Fibroblast of skin of abdomen (primary cell): Measurements from ENCODE around the gene DRP2. TPM values are rescaled to one million over a fixed set of nuclear protein-coding genes. Genes with fewer than 3 reads are reported as not detected.
"Not testable (repeated sequence)": the region's sequence is repeated elsewhere in the genome, so short reads cannot be mapped to it uniquely, and the experiment has no call there.

Experiments
- DNase-seq: peaks from one replicate; pipeline ENCODE4 v3.0.0-alpha.2; 2013
- polyA plus RNA-seq, 2 experiments: library from polyadenylated mRNA; unstranded; fragments of 120-200 nt; gene quantifications; one replicate each; pipeline ENCODE4 v1.2.1, GENCODE V29; 2013; ENCODE audit not compliant: insufficient read length in 2 of 2

DRP2 gene
- polyA plus RNA-seq (2013, experiment 1 of 2; ENCODE audit: insufficient read length): 5.8 TPM
- 5.9 TPM for polyA plus RNA-seq (2013, experiment 2 of 2; ENCODE audit: insufficient read length)

- DNase-seq: peak; percentile 40
These were observed at the start of gene DRP2 for GRCh38 chrX:101219116-101219863. TSS of gene DRP2 (plus strand) at chrX:101219786. CDS start at chrX:101231648, 11,862 bp downstream.

DNA sequence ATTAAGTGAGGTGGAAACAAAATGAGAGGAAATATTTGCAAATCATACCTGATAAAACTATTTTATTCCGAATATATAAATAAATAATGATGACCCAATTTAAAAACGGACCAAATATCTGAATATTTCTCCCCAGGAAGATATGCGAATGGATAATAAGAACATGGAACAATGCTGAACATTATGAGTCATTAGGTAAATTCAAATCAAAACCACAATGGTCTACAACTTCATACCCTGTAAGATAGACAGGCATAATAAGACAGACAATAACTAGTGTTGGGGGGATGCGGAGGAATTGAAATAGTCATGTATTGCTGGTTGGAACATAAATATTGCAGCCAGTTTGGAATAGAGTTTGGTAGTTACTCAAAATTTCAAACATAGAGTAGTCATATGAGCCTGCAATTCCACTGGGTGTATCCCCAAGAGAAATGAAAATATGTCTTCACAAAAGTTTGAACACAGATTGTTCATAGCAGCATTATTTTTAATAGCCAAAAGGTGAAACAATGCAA lies 47.6 kb upstream of the DRP2 start:
- no peak for DNase-seq

DNA sequence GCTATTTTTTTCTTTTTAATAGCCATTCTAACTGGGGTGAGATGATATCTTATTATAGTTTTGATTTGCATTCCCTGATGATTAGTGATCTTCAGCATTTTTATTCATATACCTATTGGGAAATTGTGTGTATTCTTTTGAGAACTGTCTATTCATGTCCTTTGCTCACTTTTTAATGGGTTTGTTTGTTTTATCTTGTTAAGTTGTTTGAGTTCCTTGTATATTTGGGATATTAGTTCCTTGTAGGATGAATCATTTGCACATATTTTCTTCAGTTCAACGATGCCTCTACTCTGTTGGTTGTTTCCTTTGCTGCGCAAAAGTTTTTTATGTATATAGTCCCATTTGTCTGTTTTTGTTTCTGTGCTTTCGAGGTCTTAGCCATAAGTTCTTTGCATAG lies 43.1 kb upstream of the DRP2 start:
- DNase-seq: no peak

DNA sequence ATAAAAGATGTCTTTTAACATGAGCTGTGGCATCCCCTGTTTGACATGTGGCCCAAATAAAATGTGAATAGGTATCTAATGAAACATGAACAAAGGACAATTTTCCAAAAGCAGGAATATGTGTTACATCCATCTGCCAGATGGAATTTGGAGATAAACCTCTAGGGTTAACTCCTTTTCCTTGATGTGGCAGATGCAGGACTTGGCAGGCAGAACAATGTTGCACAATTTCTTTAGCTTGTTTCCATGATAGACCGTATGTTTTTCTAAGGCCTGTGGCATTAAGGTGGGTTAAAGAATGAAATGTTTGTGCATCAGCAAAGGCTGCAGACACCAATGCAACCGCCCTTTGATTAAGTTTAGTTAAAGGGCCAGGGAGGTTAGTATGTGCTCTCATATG lies 34.7 kb upstream of the DRP2 start:
- DNase-seq: peak; percentile 44

DNA sequence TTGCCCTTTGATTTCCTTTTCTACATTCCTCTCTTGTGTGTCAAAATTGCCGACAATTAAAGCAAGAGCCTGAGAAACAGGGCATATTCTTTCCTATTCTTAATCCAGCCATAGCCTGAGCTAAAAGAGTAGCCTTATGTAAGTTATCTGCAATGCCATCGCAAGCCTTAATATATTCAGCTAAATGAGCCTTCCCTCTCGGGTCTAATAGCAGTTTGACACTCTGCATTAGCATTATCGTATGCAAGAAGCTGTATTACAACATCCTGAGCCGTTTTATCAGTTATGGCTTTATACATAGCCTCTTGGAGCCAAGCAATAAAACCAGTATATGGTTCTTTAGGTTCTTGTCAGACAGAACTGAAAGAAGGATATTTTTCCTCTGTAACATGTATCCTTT lies 31.6 kb upstream of the DRP2 start:
- not testable (repeated sequence) for DNase-seq

GRCh38 chrX:101190736-101191135 lies 28.9 kb upstream of the DRP2 start:
- DNase-seq: no peak

DNA sequence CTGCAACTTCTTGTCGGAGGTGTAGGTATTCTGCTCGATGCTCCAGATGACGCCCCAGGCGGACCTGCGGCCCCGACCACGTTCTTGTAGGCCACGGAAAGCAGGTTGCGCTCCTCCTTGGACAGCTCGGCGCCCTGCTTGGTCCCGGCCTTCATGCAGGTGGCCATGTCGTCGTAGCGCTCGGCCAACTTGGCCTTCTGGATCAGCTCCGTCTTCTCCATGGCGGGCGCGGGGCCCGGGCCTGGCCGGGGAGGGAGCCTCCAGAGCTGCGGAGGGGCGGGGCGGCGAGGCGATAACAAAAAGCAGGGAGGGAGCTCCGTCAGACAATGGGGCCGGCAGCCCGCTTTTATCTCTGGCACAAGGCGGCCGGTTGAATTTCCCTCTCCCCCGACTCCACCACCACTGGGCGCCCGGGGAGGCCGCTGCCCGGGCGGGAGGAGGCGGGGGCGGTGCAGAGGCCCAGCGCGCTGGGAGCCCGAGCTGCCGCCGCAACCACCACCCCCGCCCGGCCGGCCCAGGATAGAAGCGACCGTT lies 28.3 kb upstream of the DRP2 start:
- DNase-seq: no peak

- DNase-seq: no peak
These were observed 24.0 kb upstream of the DRP2 start for GRCh38 chrX:101195442-101196173.

DNA sequence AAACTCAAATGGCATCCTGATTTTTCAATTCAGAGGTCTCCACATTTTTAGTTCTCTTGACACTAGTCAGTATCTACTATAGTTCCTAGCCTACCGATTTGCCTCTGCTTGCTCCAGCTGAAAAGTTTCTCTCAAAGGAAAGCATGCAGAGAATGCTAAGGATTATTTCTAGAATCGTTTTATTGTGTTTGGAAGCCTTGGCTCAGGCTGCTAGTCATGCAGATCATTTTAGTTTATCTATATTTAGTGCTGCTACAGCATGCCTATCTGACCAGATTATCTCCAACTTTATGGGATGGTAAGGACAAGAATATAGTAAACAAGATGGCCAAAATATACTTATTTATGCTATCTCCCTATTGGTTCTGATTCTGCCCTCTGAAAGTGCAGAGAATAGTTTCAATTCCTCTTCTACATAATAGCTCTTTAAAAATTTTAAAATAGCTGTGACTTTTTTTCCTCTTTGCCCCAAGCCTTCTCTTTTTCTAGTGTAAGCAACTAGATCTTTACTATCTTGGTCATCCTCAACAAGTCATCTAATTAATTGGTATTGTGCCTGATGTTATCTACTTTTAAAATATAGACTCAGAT lies 15.7 kb upstream of the DRP2 start:
- no peak for DNase-seq

DNA sequence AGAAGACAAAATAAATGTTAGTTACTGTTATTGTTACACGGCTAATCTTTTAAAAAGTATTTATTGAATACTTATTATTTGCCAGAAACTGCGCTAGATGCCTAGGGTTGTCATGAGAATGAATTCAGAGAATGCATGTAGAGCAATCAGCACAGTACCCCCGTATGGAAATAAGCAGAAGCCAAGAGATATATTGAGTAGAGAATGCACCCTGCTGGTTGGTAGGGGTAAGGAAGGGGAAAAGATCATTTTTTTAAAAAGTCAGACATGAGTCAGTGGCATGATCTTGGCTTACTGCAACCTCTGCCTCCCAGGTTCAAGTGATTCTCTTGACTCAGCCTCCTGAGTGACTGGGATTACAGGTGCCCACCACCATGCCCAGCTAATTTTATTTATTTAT lies 13.1 kb upstream of the DRP2 start:
- peak; percentile 53 for DNase-seq

GRCh38 chrX:101208152-101208905 lies 11.3 kb upstream of the DRP2 start:
- DNase-seq: peak; percentile 64

- DNase-seq: no peak
These were observed 9.0 kb upstream of the DRP2 start for GRCh38 chrX:101210630-101211029.

- no peak for DNase-seq
These were observed 1.9 kb upstream of the DRP2 start for GRCh38 chrX:101217689-101218088.

- peak; percentile 68 for DNase-seq
These were observed 319 bp downstream of the DRP2 start for GRCh38 chrX:101219864-101220346.

DNA sequence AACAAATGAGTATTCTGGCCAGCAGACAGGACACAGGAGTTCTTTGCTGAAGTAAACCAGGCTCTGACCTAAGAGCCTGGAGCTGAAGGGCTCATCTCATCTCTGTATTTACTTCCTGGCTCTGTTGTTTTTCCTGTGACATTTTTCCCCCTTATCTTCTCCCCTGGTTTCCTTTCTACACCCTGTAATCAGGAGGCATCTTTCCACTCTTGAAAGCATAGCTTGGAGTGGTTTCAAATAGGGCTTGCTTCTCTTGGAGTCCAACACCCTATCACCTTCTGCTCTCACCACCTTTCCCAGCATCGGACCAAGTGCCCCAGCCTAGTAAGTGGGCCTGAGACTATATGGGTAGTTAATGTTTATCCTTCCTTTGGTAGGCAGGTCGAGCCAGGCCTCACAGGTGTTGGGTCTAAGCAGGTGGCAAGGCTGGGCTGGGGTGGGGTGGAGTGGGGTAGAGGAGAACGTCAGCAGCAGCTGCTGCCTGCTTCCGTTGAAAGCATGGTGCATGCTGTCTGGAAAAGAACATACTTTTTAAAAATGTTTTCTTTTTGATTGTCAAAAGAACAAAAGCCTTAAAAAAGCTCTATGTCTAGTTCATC lies 1.2 kb downstream of the DRP2 start:
- no peak for DNase-seq

- no peak for DNase-seq
These were observed 3.6 kb downstream of the DRP2 start for GRCh38 chrX:101223226-101223625.

- peak; percentile 83 for DNase-seq
These were observed 9.6 kb downstream of the DRP2 start for GRCh38 chrX:101229170-101229569.

DNA sequence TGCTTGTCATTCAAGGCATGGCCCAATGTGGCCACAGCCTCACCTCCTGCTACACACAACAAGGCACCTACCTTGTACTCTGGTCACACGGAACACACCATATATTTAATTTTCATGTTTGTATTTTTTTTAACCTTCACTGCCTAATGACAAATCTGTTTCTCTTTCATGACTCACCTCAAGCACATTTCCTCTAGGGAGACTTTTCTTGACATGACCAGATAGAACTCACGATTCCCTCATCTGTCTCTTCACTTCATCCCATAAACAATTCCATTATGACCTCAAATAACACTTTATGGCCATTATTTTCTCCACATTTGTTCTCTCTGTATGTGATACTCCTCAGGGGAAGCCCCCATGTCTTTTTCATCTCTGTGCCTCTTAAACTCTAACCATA lies 11.1 kb downstream of the DRP2 start:
- peak; percentile 44 for DNase-seq

DNA sequence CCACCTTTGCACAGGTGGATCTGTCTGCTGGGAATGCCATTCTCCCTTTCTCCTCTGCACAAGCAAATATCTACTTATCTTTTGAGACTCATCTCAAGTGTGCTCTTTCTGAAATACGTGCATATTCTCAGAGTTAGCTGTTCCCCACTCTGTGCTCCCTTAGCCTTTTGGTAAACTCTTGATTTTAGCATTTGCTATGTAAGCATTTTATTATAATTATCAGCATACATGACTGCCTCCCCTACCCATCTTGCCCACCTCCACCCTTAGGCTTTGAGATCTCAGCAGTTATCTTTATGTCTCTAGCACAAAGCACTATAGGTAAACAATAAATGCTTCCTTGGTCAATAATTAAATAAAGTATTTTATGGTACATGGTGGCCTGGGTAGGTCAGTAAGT lies 11.5 kb downstream of the DRP2 start:
- DNase-seq: no peak

DNA sequence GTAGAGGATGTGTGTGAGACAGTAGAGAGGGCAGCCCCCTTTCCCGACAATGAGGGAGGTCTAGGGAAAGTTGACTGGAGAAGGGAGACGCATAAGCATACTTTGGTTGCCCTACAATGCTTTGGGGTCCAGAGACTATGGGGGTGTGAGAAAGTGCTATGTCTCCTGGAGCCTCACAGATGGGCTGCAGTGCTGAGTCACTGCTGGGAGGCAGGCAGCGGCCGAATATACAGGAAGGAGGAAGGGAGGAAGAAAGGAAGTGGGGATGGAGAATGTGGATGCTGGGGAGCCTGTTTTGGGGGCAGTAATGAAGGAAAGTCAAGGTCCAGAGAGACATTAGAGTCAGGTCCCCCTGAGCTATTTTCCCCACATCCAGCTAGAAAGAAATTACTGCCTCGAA lies 12.7 kb downstream of the DRP2 start:
- no peak for DNase-seq

GRCh38 chrX:101237041-101237440 lies 17.5 kb downstream of the DRP2 start:
- DNase-seq: no peak

- no peak for DNase-seq
These were observed 21.9 kb downstream of the DRP2 start for GRCh38 chrX:101241531-101241930.
